ENCODE results near the gene ZNF133.

DNA sequence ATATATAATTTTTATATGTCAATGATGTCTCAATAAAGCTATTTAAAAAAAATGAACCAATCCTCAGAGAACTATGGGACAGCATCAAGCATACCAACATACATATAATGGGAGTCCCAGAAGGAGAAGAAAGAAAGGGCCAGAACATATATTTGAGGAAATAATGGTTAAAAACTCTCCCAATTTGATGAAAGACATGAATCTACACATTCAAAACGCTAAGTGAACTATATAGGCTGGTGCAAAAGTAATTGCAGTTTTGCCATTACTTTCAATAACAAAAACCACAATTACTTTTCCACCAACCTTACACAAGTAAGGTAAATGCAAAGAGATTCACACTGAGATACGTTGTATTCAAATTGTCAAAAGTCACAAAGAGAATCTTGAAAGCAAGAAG lies 43.4 kb downstream of the ZNF133 start:
- TF ChIP-seq CTCF (conservative IDR thresholded peaks at IDR 0.05), result no peak
- no peak for TF ChIP-seq EZH2 (IDR thresholded peaks at IDR 0.05; ENCODE audit: low read depth)

Measured in PC-9 (cell line).